Esophagus muscularis mucosa (tissue), 4 donors: ENCODE measurements around the gene MOB3B. TPM values are rescaled to one million over a fixed set of nuclear protein-coding genes. Genes with fewer than 3 reads are reported as not detected.

Experiments used
- DNase-seq: peaks from one replicate; pipeline ENCODE4 v3.0.0-alpha.2; 2017; ENCODE audit errors: extremely low spot score
- H3K27ac ChIP-seq, 4 donors: fragments of 200-600 bp; sonication (generic); replicated peaks in 1 of 4; 1 replicate in 3 of 4; 2 replicates in 1 of 4; pipeline ENCODE4 v1.5.1; 2016 to 2019; ENCODE audit warnings: mild to moderate bottlenecking in 1 of 4
- H3K27me3 ChIP-seq, 4 donors: fragments of 200-600 bp; sonication (generic); one replicate each; pipeline versions ENCODE4 v1.5.1 to v1.6.0; 2016 to 2019
- H3K36me3 ChIP-seq, 4 donors: fragments of 200-600 bp; sonication (generic); one replicate each; pipeline ENCODE4 v1.5.1; 2016 to 2019
- H3K4me1 ChIP-seq, 4 donors: fragments of 200-600 bp; sonication (generic); one replicate each; pipeline ENCODE4 v1.5.1; 2016 to 2019
- H3K4me3 ChIP-seq, 4 donors: fragments of 200-600 bp; sonication (generic); 1 replicate in 2 of 4; 2 replicates in 2 of 4; pipeline ENCODE4 v1.5.1; 2016 to 2019; ENCODE audit warnings: mild to moderate bottlenecking in 4 of 4, moderate library complexity in 1 of 4
- H3K9me3 ChIP-seq, 4 donors: fragments of 200-600 bp; sonication (generic); 1 replicate in 3 of 4; 2 replicates in 1 of 4; pipeline ENCODE4 v1.5.1; 2016 to 2019
- EP300 ChIP-seq: sonication (generic); formaldehyde crosslinking; IDR thresholded peaks from one replicate; pipeline ENCODE4 v1.6.1; 2017; ENCODE audit warnings: antibody characterized with exemption
- POLR2A ChIP-seq: fragments of 450-650 bp; IDR thresholded peaks from one replicate; pipeline ENCODE4 v1.6.1; 2017; ENCODE audit warnings: antibody characterized with exemption, moderate library complexity, mild to moderate bottlenecking, low read depth
- POLR2AphosphoS5 ChIP-seq, 2 donors: sonication (generic); formaldehyde crosslinking; IDR thresholded peaks; one replicate each; pipeline ENCODE4 v1.6.1; 2017; ENCODE audit warnings: antibody characterized with exemption in 2 of 2
- WGBS: methylation state at CpG from one replicate; pipeline ENCODE4 v1.1.5; 2018; 5-methylcytosine and 5-hydroxymethylcytosine counted together
- intact Hi-C: fragments of 100-400 bp; cut with DNase I; formaldehyde crosslinking; loops from one replicate; pipeline ENCODE4 v1.15.1; 2023
- total RNA-seq, 4 donors: library from RNA; depleted of rRNA; stranded (reverse); fragments of >200 nt; gene quantifications; one replicate each; pipeline versions ENCODE4 v1.1.0 to v1.2.1, GENCODE V29; 2016
- TF ChIP-seq, protein P1 (sequence below), 3 experiments: fragments of 200-600 bp in 2 of 3; fragments of 450-650 bp in 1 of 3; sonication (generic) in 2 of 3; IDR thresholded peaks; one replicate each; pipeline ENCODE4 v1.5.1; 2017 to 2019; ENCODE audit warnings: antibody characterized with exemption in 3 of 3, mild to moderate bottlenecking in 2 of 3, moderate library complexity in 1 of 3

The MOB3B gene
- total RNA-seq, 4 donors from 2014 or later, result 7.6 to 11.6 (median 9.5) TPM

DNA sequence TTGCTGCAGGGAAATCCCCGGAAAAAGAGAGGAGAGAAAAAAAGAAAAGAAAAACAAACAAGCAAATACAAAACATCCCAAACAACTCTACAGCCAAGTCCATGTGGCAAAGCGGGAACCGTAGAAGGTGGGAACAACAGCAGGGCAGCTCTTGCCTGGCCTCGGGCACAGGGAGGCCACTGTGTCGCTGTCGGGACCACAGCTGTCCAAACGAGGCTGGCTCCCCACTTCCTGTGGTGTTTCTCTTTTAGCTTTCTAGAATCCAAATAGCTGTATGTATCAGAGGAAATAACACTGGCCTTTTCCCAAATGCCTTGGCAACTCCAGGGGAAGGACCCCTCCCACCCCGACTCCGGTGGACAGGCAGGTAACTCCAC is 191.1 kb downstream of the MOB3B start:
- Histone ChIP-seq H3K36me3 (no peaks in the 10 kb centered on the region), H3K9me3 (no peaks in the 10 kb centered on the region), H3K27ac (peak overlapping the region in 3 of 4 donors; percentile 1 to 62 (median 60)), H3K27me3 (no peaks in the 10 kb centered on the region), H3K4me1 (peaks cover 31 to 61% (median 51%) of the 10 kb centered on the region in 4 donors), H3K4me3 (no peak overlapping the region)
- intact Hi-C loops, result no loop called here
- 67% methylated on average over 9 of the region's 9 CpGs for WGBS
- TF ChIP-seq, protein P1, sequence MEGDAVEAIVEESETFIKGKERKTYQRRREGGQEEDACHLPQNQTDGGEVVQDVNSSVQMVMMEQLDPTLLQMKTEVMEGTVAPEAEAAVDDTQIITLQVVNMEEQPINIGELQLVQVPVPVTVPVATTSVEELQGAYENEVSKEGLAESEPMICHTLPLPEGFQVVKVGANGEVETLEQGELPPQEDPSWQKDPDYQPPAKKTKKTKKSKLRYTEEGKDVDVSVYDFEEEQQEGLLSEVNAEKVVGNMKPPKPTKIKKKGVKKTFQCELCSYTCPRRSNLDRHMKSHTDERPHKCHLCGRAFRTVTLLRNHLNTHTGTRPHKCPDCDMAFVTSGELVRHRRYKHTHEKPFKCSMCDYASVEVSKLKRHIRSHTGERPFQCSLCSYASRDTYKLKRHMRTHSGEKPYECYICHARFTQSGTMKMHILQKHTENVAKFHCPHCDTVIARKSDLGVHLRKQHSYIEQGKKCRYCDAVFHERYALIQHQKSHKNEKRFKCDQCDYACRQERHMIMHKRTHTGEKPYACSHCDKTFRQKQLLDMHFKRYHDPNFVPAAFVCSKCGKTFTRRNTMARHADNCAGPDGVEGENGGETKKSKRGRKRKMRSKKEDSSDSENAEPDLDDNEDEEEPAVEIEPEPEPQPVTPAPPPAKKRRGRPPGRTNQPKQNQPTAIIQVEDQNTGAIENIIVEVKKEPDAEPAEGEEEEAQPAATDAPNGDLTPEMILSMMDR (IDR thresholded peaks at IDR 0.05), result no peak
- TF ChIP-seq POLR2A, result no peak
- no peak for TF ChIP-seq EP300
- TF ChIP-seq POLR2AphosphoS5 (IDR thresholded peaks at IDR 0.05), result no peak
- peak; percentile 89 for DNase-seq

DNA sequence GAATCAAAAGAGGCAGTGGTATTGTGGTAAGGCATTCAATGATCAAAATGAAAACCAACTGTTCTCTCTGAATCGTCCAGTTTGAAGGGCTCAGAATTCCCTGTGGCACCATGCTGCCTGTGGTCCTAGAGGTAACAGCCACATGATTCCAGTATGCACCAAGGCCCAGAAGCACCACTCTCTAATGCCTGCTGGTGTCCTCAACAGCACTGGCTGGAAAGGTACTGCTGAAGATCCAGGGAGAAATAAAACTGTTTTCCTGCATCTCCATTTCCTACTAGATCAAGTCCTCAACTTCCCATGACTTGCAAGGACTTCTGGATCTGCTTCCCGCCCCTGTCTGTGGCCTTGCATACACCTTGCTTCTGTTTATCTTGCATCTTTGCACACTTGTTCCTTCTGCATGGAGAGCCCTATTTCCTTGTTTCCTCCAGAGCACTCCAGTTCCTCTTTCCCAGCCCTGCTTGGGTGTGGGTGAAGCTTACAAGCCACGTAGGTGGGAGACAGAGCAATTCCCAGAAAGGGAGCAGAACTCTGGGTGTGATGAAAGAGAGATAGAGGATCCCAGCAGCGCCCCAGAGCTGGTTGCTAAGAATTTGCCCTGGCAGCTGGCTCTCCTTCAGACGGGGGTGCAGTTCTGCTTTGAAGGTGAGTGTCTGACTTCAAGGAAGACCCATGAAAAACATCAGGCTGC is 191.6 kb downstream of the MOB3B start:
- H3K27ac ChIP-seq, result peak overlapping the region in 3 of 4 donors; percentile 1 to 62 (median 60)
- intact Hi-C loops, result no loop called here
- H3K4me3 ChIP-seq, result no peak overlapping the region
- no peaks in the 10 kb centered on the region for H3K36me3 ChIP-seq
- H3K27me3 ChIP-seq, result no peaks in the 10 kb centered on the region
- WGBS, result 67% methylated on average over 5 of the region's 5 CpGs
- DNase-seq, result peak; percentile 91
- H3K4me1 ChIP-seq, result peaks cover 35 to 65% (median 55%) of the 10 kb centered on the region in 4 donors
- H3K9me3 ChIP-seq, result no peaks in the 10 kb centered on the region
- TF ChIP-seq, protein P1 (IDR thresholded peaks at IDR 0.05), result no peak
- no peak for TF ChIP-seq POLR2A

GRCh38 chr9:27337236-27337635 is 192.4 kb downstream of the MOB3B start:
- H3K4me1 ChIP-seq, result peaks cover 35 to 62% (median 51%) of the 10 kb centered on the region in 4 donors

DNA sequence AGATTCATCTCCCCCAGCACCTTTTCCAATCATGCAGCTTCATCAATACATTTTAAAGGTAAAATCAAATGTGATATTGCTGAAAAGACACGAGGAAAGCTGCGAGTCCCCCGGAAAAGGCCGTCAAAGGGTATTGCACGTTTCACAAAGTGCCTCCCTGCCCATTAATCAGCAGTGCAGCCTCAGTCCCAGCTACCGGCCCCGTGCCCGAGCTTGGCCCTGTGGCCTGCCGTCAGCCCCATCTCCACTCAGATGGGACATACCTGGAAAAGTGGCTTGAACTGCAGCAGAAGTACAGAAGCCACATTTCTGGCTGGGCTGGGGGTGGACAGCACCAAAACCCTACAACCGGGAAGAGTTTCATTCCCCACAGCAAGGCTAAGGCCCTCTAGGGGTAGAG is 192.8 kb downstream of the MOB3B start:
- Histone ChIP-seq H3K36me3 (no peaks in the 10 kb centered on the region), H3K4me3 (no peak overlapping the region), H3K4me1 (peaks cover 35 to 58% (median 47%) of the 10 kb centered on the region in 4 donors), H3K9me3 (no peaks in the 10 kb centered on the region), H3K27ac (no peak overlapping the region), H3K27me3 (no peaks in the 10 kb centered on the region)
- TF ChIP-seq POLR2AphosphoS5 (IDR thresholded peaks at IDR 0.05), result no peak
- no peak for TF ChIP-seq EP300
- TF ChIP-seq, protein P1 (IDR thresholded peaks at IDR 0.05), result no peak
- TF ChIP-seq POLR2A, result no peak
- no peak for DNase-seq
- intact Hi-C loops, result no loop called here
- WGBS, result 97% methylated on average over 10 of the region's 10 CpGs

More at GRCh38 chr9:27337236-27337635, 192.4 kb downstream of the MOB3B start:
- Histone ChIP-seq H3K4me3 (no peak overlapping the region), H3K27me3 (no peaks in the 10 kb centered on the region), H3K36me3 (no peaks in the 10 kb centered on the region), H3K27ac (no peak overlapping the region), H3K9me3 (no peaks in the 10 kb centered on the region)
- no peak for TF ChIP-seq POLR2AphosphoS5 (IDR thresholded peaks at IDR 0.05)
- WGBS, result 98% methylated on average over 3 of the region's 3 CpGs
- intact Hi-C loops, result no loop called here
- no peak for DNase-seq

GRCh38 chr9:27336126-27336525 is 193.5 kb downstream of the MOB3B start:
- Histone ChIP-seq H3K4me1 (peaks cover 35 to 51% (median 44%) of the 10 kb centered on the region in 4 donors), H3K27ac (no peak overlapping the region)
- intact Hi-C loops, result no loop called here

More at GRCh38 chr9:27336126-27336525, 193.5 kb downstream of the MOB3B start:
- Histone ChIP-seq H3K27me3 (no peaks in the 10 kb centered on the region), H3K36me3 (no peaks in the 10 kb centered on the region), H3K4me3 (no peak overlapping the region), H3K9me3 (no peaks in the 10 kb centered on the region)
- 100% methylated on average over 1 of the region's 1 CpG for WGBS
- DNase-seq, result no peak
- TF ChIP-seq POLR2A (no peak), EP300 (no peak), POLR2AphosphoS5 (IDR thresholded peaks at IDR 0.05) (no peak)
- TF ChIP-seq, protein P1 (IDR thresholded peaks at IDR 0.05), result no peak
